Occipital lobe (tissue), 2 donors: ENCODE results near the gene CACNA1C. TPM values are rescaled to one million over a fixed set of nuclear protein-coding genes. Genes with fewer than 3 reads are reported as not detected.

Experiments
- DNase-seq: peaks from one replicate; lab custom pipeline; 2025; lab: John Stamatoyannopoulos, UW
- total RNA-seq: library from RNA; depleted of rRNA; stranded (reverse); fragments of >200 nt; gene quantifications from one replicate; pipeline ENCODE4 v1.2.3, GENCODE V29; 2014

The CACNA1C gene
- total RNA-seq, 1 donor from 2014 or later, result 21.4 TPM

GRCh38 chr12:2231011-2231595 is 178.3 kb downstream of the CACNA1C start:
- DNase-seq, result no peak

- DNase-seq, result no peak
These were observed 179.2 kb downstream of the CACNA1C start for GRCh38 chr12:2231956-2232355.

GRCh38 chr12:2233034-2233433 is 180.2 kb downstream of the CACNA1C start:
- no peak for DNase-seq

- DNase-seq, result no peak
These were observed 181.3 kb downstream of the CACNA1C start for GRCh38 chr12:2234091-2234490.

GRCh38 chr12:2234646-2235350 is 182.0 kb downstream of the CACNA1C start:
- no peak for DNase-seq

- DNase-seq, result no peak
These were observed 183.9 kb downstream of the CACNA1C start for GRCh38 chr12:2236506-2237294.

- DNase-seq, result no peak
These were observed 185.3 kb downstream of the CACNA1C start for GRCh38 chr12:2238111-2238510.

GRCh38 chr12:2239381-2239871 is 186.6 kb downstream of the CACNA1C start:
- DNase-seq, result peak; percentile 66

- DNase-seq, result no peak
These were observed 187.6 kb downstream of the CACNA1C start for GRCh38 chr12:2240390-2240789.

- no peak for DNase-seq
These were observed 188.2 kb downstream of the CACNA1C start for GRCh38 chr12:2240984-2241383.

GRCh38 chr12:2242216-2242615 is 189.4 kb downstream of the CACNA1C start:
- DNase-seq, result no peak

GRCh38 chr12:2242816-2243215 is 190.0 kb downstream of the CACNA1C start:
- no peak for DNase-seq

GRCh38 chr12:2243275-2243674 is 190.5 kb downstream of the CACNA1C start:
- no peak for DNase-seq

GRCh38 chr12:2244013-2244861 is 191.4 kb downstream of the CACNA1C start:
- DNase-seq, result peak; percentile 32

GRCh38 chr12:2246358-2246757 is 193.6 kb downstream of the CACNA1C start:
- no peak for DNase-seq

GRCh38 chr12:2247120-2247519 is 194.3 kb downstream of the CACNA1C start:
- DNase-seq, result no peak

GRCh38 chr12:2247596-2247995 is 194.8 kb downstream of the CACNA1C start:
- DNase-seq, result no peak

GRCh38 chr12:2248087-2248900 is 195.5 kb downstream of the CACNA1C start:
- DNase-seq, result no peak

GRCh38 chr12:2248901-2249381 is 196.2 kb downstream of the CACNA1C start:
- DNase-seq, result no peak

- no peak for DNase-seq
These were observed 198.0 kb downstream of the CACNA1C start for GRCh38 chr12:2250797-2251196.
